CD4-positive, alpha-beta T cell treated with Interleukin-4 for 4 hours (primary cell): ENCODE measurements around the gene SERINC3.

Source experiments
- DNase-seq: peaks from one replicate; pipeline ENCODE4 v3.0.0-alpha.2; 2020

Gene SERINC3

GRCh38 chr20:44461142-44461802, 60.6 kb downstream of the SERINC3 start:
- no peak for DNase-seq

GRCh38 chr20:44460795-44461141, 61.1 kb downstream of the SERINC3 start:
- peak; percentile 7 for DNase-seq

DNA sequence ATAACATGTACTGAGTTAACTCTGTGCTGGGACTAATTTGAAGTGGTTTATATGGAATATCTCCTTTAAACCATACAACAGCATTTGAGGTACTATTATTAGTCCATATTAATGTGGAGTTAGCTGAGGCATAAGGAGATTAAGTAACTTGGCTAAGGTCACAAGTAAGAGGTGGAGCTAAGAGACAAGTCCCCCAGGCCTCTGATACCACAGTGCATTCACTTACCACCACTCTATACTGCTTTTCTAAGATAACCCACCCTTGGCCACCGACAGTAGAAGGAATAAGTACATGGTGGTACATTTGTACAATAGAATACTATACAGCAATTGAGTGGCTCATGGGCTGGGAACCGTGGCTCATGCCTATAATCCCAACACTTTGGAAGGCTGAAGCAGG, 62.6 kb downstream of the SERINC3 start:
- no peak for DNase-seq

DNA sequence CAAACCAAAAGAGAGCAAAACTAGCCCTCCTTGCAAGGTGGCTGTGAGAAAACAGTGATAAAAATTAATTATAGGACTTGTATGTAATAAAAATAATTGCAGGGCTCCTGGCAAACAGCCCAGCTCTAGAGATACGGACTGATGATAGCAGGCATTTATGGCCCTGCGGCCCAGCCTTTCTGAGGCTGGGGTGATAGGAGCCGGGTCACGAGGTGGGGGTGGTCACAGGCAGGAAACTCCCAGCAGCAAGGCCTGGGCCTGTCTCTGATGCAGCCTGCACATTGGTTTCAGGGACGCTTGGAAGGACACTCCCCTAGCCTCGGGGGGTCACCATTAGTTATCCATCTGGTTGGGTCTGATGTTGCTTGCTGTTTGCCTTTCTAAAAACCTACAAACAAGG, 64.9 kb downstream of the SERINC3 start:
- DNase-seq = no peak

- no peak for DNase-seq
Measured at GRCh38 chr20:44456611-44457010, 65.3 kb downstream of the SERINC3 start.

GRCh38 chr20:44455126-44455525, 66.7 kb downstream of the SERINC3 start:
- DNase-seq = no peak

DNA sequence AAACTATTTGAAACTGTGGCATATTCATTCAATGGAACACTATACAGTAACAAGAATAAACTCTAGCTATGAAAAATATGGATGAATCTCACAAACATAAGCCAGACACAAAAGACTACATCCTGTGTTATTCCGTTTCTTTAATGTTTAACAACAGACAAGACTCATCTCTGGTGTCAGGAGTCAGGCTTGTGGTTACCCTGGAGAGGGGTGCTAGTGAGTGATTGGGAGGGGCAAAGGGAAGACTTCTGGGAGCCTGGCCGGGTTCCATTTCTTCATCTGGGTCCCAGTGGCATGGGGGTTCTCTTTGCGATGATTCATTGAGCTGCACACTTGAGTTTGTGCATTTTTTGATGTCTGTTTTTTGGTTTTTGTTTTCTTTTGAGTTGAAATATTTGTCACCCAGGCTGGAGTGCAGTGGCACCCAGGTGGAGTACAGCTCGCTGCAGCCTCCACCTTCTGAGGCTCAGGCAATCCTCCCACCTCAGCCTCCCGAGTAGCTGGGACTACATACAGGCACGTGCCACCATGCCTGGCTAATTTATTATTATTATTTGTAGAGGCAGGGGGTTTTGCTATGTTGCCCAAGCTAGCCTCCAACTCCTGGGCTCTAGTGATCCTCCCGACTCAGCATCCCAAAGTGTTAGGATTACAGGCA, 67.4 kb downstream of the SERINC3 start:
- no peak for DNase-seq

GRCh38 chr20:44450903-44451450, 70.9 kb downstream of the SERINC3 start:
- DNase-seq = no peak

- no peak for DNase-seq
Measured at GRCh38 chr20:44450281-44450889, 71.5 kb downstream of the SERINC3 start.

- no peak for DNase-seq
Measured at GRCh38 chr20:44449864-44450263, 72.0 kb downstream of the SERINC3 start.

DNA sequence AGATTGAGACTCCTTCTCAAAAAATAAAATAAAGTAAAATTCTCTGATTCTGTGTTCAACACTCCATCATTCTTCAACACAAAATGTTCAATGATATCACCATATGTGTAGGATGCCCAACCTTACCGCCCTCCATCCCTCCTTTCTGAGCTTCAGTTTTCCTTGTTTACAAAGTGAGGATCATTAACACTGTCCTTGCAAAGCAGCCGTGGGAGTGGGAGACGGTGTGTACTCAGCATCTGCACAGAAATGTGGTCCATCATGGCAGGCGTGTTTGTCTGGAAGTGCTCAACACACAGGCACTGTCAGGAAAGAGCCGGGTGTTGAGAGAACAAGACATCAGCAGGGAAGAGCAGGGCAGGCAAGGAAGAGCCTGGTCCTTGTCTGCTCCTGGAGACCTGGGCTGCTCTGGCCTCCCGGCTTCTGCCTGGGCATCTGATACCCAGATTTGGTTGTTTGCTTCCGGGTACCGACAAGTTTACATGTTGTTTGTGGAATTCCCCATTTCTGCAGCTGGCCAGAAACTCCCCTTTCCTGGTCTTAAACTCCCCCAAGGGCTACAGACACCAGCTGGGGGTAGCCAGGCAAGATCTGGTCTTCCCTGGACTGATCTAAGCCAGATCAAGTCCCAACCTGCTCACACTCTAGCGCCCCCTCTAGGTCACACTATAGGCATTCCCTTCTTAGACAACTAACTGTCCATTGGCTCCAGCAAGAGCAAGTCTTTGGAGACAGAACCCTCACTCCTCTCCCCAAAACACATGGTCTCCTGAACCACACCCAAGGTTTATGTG, 72.9 kb downstream of the SERINC3 start:
- DNase-seq = no peak

GRCh38 chr20:44447827-44448419, 73.9 kb downstream of the SERINC3 start:
- DNase-seq = no peak
